Activated CD4-positive, alpha-beta T cell treated with anti-CD3 and anti-CD28 coated beads, Interleukin-2, amount 50 U/mL, for 4 hours (primary cell): ENCODE measurements around the gene TSC22D4.

ENCODE experiments used
- DNase-seq, 2 experiments: peaks; one replicate each; pipeline ENCODE4 v3.0.0-alpha.2; 2020

Gene TSC22D4

DNA sequence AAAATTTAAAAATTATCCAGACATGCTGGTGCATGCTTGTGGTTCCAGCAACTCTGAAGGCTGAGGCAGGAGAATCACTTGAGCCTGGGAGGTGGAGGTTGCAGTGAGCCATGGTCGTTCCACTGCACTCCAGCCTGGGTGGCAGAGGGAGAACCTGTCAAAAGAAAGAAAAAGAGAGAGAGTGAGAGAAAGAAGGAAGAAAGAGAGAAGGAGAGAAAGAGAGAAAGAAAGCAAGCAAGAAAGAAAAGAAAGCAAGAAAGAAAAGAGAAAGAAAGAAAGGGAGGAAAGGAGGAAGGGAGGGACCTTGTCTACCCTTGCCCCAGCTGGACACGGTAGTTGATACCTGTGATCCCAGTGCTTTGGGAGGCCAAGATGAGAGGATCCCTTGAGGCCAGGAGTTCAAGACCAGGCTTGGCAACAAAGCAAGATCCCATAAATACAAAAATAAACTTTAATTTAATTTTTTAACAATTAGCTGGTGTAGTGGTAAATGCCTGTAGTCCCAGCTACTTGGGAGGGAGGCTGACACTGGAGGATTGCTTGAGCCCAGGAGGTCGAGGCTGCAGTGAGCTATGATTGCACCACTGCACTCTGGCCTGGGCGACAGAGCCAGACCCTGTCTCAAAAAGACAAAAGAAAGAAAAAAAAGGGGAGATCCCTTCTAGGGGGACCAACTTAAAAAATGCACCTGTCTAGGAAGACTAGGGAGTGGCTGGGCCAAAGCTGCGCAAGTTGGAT lies 13.9 kb upstream of the TSC22D4 start:
- no peak for DNase-seq

DNA sequence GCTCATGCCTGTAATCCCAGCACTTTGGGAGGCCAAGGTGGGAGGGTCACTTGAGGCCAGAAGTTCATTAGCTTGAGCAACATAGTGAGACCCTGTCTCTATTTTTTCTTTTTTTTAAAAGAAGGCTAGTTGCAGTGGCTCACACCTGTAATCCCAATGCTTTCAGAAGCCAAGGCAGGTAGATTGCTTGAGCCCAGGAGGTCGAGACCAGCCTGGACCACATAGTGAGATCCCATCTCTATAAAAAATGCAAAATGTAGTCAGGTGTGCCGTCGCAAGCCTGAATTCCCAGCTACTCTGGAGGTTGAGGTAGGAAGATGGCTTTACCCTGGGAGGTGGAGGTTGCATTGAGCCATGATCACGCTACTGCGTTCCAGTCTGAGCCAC lies 12.2 kb upstream of the TSC22D4 start:
- no peak for DNase-seq

DNA sequence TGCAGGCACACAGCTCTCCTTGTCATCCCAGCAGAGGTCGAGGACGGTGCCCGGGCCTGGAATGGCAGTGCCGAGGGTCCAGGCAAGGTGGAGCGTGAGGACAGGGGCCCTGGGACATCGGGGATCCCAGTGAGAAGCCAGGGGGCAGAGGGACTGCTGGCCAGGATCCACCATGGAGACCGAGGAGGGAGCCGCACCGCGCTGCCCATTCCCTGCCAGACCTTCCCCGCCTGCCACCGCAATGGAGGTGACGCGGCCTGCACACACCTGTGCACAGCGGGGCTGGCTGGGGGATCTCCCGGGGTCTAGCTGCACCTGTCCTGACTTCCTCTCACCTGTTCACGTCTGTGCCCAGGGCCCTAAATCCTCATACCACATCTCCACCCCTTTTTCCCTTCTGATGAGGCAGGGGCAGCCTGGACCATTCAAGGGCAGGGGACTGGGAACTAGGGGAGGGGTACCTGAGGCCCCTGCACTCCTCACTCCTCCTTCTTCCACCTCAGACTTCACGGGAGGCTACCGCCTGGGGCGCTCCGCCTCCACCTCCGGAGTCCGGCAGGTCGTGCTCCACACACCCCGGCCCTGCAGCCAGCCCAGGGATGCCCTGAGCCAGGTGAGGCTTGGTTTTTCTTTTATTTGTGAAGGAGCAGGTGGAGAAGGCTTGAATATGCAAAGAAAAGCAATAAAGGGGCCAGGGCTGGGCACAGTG lies 11.6 kb upstream of the TSC22D4 start:
- DNase-seq: no peak

DNA sequence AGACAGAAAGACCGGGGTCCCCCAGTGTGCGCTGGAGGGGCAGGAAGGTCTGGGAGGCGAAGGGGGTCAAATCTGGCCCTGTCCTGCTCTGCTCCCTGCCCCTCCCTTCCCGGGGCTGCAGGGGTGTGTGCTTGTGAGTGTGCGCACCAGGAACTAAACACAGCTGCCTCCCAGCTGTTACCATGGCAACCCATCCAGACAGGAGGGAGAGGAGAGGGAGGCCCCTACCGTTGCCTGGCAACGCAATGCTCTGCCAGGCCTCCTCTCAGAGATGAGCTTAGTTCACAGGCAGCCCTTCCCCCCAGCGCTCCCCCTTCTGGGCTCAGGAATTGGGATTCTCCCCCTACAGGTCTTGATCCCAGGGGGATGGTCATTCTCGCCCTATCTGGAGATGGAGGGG lies 10.8 kb upstream of the TSC22D4 start:
- no peak for DNase-seq

DNA sequence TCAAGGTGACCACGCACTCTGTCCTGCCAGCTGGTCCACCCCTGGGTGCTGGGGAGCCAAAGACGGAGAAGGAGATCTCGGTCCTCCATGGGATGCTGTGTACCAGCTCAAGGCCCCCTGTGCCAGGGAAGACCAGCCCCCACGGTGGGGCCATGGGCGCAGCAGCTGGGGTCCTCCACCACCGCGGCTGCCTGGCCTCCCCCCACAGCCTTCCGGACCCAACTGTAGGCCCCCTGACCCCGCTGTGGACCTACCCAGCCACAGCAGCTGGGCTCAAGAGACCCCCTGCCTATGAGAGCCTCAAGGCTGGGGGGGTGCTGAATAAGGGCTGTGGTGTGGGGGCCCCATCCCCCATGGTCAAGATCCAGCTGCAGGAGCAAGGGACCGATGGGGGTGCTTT lies 10.1 kb upstream of the TSC22D4 start:
- DNase-seq: no peak

DNA sequence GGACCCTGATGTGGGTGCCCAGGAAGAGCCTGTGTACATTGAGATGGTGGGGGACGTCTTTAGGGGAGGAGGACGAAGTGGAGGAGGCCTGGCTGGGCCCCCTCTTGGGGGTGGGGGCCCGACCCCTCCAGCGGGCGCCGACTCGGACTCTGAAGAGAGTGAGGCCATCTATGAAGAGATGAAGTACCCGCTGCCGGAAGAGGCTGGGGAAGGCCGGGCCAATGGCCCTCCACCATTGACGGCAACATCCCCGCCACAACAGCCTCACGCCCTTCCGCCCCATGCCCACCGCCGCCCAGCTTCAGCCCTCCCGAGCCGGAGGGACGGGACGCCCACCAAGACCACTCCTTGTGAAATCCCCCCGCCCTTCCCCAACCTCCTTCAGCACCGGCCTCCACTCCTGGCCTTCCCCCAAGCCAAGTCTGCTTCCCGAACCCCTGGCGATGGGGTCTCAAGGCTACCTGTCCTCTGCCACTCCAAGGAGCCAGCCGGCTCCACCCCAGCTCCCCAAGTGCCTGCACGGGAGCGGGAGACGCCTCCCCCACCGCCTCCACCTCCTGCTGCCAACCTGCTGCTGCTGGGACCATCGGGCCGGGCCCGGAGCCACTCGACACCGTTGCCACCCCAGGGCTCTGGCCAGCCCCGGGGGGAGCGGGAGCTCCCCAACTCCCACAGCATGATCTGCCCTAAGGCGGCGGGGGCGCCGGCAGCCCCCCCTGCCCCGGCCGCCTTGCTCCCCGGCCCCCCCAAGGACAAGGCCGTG lies 9.5 kb upstream of the TSC22D4 start:
- no peak for DNase-seq

DNA sequence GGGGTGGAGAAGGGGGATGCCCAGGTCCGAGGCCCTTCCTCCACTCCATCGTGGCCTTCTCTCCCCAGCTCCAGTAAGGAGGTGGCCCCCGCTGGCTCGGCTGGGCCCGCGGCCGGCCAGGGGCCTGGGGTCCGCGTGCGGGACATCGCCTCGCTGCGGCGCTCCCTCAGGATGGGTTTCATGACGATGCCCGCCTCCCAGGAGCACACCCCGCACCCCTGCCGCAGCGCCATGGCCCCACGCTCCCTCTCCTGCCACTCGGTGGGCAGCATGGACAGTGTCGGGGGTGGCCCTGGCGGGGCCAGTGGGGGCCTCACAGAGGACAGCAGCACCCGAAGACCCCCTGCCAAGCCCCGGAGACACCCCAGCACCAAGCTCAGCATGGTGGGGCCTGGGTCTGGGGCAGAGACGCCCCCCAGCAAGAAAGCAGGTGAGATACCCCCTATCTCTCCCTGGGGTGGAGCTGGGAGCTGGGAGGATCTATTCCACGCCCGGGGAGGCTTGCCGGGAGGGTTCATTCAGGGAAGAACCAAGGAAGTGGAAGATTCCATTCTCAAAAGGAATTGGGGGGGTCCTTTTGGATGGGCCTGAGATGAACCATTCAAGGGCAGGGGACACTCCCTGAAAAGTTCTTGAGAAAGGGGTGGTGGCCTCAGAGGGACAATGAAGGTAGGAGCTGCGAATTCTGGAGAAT lies 7.9 kb upstream of the TSC22D4 start:
- DNase-seq: no peak

DNA sequence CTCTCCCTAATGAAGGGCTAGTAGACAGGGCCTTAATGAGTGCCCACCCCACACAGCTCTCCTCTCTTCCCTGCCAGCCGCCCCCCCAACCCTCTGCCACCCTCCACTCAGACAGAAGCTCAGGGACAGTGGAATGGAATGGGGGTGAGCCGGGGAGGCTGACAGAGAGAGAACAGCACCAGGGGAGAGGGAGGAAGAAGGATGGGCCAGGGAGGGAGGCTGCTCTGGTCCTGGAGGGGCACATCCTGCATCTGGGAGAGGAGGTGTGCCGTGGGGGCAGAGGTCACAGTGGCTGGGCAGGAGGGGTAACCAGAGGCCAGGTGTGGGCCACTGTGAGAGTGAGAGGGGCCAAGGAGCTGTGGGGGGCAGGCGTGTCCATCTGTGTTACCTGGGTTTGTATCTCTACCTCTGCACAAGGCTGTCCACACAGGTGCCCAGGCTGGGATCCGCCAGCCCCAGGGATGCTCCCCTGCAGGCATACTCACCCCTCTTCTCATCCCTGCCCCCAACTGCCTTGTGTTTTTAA lies 7.2 kb upstream of the TSC22D4 start:
- no peak for DNase-seq

DNA sequence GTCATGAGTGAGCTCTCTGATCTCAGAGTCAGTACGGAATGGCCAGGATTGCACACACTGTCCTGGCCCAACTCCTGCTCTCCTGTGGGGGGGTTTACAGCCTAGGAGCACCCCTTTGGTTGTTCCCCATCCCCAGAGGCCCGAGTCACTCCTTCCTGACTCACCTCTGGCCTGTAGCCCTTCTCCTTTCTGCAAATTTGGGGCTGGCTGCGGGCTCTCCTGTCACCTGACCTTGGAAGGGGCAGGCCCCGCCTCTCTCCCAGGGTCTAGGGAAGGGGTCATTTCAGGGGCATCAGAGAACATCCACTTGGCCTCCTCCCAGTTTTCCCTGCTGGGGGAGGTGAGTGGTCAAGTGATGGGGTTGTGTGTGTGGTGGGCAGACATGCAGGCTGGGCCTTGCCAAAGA lies 6.5 kb upstream of the TSC22D4 start:
- DNase-seq: no peak

DNA sequence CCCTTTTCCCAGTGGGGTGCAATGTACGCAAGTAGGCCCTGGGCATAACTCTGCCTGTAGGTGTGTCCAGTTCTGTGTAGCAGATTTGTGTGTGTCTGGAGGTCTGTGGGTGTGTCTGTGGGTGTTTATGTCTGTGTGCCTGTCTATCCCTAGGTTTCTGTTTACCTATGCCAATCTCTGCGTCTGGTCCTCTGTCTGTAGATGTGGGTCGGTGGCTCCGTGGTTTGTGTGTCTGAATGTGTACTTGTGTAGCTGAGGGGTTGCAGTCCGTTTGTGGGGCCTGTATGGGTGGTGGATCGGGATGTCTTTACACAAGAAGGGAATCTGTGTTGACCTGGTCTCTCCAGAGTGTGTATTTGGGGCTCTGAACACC lies 5.6 kb upstream of the TSC22D4 start:
- DNase-seq: no peak

DNA sequence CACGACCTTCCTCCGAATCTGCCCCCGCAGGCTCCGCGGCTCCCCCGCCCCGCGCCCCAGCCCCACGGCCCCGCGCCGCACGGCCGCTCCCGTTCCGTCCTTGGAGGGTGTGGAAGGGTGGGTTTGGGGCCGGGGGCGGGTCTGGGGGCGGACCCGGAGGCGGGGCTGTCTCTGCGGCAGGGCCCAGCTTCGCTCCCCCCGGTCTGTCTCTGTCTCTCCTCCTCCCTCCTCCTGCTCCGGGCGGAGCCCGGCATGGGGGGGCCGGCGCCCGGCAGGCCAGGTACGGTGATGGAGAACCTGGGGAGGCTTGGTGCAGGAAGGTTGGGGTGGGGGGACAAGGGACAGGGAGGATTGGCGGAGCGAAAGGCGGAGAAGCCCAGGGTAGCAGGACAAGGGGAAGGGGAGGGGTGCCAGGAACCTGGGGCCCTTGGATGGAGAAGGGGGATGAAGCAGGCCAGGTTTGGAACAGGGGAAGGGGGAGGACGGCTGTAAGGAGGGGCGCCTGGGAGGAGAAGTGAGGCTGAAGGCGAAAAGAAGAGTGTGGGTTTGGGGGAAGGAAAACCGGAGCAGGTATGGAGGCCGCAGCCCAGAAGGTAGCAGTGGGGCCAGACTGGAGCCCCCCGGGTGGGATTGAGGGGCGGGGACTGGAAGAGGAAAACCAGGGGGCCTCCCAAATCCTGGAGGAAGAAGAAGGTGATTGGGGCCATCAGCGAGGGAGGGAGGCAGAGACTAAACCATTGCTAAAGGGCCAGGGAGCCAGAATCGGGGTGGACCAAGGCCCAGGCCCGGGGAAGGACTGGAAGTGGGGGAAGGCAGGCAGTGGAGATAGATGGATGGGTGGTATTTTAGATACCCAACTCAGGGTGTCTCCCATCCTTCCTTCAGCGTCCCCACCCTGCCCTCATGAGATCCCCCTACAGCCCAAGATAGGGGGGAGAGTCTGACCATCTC lies 5.0 kb upstream of the TSC22D4 start, which contains the start of gene NYAP1:
NYAP1 (plus strand) TSS at position 206 of the 951 bp plus-strand sequence. CDS start 1,385 bp downstream, outside the sequence.
- DNase-seq: peak; percentile 38 to 42

DNA sequence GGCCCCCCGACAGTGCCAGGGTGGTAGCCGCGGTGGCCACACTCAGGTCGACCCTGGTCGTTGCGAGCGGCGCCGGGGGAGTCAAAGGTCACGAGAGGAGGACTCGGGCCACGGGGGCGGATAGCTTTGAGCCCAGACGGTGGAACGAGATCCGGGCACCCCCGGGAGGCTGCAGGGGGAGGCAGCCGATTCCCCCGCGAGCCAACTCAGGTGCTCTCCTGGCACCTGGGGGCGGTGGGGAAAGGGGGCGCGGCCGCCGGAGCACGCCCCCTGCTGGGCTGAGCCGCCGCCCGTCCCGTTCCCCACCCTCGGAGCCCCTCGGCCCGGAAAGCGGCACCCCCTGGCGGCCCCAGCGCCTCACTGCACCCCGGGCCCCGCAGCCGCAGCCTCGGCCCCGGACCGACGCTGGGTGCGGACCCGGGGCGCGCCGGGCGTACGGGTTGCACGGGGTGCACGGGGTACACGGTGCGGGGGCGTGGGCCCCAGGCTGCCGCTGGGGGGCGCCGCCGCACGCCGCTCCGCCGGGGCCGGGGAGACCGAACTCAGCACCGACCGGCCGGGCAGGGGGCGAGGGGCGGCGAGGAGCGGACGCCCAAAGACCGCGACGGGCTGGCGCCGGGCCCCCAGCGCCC lies 4.2 kb upstream of the TSC22D4 start:
- peak; percentile 73 to 75 for DNase-seq

DNA sequence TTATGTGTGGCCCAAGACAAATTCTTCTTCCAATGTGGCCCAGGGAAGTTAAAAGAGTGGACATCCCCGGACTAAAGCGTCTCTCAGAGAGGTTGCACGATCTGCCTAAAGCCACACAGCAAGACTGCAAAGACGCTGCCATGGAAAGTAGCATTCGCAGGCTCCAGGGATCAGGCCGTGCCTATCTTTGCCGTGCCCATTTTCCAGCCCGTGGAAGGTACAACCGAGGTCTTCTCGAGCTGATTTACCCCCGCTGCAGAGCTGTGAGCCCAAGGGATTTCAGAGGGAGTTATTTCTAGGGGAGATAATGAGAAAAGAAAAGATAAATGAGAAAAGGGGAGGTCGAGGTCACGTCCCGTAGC lies 3.7 kb upstream of the TSC22D4 start:
- DNase-seq: no peak

DNA sequence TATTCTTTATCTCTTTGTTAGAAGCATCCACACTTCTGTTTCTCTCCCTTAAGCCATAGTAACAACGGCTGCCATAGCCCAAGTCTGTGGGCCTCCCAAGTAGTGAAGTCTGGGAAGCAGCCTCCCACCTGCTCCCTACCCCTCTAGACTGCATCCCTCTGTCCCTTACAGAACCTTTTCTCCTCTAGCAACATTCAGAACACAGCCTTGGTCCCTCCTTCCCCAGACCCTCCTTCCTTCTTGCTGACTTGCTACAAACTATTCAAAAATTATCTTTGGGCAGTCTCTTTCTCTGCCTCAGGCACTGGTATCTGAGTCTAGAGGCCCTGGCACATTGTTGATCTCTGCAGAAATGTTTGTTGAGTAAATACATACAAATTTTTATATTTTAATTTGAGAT lies 2.5 kb upstream of the TSC22D4 start:
- DNase-seq: no peak

DNA sequence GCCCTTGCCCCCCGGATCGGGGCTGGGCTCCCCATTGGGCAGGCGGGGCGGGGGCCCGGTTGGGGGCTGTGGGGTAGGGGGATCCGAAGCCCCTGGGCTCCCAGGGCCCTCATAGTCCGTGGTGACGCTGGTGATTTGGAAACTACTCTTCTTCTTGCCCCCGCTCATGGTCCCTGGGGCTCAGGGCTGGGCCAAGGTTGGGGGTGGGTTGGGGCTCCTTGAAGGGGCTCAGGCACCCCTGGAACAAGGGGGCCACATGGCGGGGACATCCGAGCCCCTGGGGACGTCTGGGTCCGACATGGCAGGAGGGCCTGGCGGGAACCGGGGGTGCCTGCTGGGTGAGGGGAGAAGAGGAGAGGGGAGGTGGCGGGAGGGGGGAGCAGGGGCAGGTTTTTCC lies 1.1 kb downstream of the TSC22D4 start:
- no peak for DNase-seq

DNA sequence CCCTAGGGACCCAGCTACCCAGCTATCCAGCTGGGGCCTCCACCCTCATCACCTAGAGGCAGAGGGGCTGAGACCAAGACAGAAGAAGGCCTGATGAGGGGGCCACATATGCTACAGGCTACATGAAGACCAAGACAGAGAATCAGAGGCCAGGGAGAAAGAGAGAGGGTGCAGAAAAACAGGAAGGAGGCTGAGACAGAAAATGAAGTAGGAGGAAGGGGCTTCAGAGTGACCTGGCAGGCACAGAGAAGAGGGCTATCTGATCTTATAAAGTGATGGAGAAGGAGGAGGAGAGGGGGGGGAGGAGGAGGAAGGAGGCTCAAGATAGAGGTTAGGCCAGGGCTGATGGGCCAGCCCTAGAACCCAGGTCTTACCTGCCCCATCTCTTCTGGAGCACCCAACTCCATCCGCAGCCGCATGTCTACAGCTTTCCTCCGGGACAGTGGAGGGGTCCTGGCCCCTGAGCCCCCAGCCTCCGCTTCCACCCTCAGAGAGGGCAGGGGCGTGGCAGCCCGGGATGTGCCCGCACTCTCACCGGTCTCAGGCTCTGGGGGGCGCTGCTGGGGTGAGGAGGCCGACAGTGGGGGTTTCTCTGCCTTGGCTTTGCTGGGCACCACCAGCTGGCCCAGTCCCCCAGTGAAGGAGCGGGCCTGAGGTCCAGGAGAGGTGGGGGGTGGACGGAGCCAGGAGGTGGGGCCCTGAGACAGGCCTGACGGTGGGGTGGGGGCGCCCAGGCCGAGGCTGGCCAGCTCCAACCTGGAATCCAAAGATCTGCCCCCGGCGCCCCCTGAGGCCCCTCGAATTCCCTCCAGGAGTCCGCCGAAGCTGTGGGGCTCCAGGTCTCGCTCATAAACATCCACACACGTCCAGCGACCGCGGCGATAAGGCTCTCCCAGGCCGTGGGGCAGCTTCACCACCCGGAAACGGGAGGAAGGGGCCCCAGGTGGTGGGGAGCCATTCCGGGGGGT lies 1.8 kb downstream of the TSC22D4 start:
- no peak for DNase-seq

DNA sequence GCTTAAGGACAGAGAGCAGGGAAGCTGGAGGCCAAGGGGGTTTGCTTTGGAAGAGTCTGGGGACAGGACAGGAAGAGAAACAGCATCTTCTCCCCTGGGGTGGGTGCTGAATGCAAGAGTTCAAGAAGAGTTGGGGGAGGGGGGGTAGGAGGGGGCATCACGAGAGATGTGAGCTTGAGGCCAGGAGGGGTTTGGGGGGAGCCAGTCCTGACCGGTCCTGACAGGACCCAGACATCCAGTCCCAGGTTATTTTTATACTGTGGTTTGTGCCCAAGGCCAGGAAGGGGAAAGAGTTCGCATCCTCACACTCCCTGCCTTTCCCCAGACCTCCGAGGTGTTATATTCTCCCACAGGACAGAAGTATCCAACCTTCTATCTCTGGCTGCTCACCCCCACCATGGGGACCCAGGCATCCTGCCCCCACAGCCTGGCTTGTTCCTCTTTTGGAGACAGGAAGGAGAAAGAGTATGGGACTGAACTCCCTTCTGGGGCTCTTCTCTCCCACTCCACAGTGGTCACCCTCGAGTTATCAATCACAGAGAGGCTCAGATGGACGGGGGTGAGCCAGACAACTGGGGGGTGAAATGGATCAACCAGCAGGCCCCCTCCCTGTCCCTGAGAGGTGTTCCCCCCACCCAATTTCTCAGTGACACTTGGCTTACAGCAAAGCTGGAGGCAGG lies 2.8 kb downstream of the TSC22D4 start:
- no peak for DNase-seq

DNA sequence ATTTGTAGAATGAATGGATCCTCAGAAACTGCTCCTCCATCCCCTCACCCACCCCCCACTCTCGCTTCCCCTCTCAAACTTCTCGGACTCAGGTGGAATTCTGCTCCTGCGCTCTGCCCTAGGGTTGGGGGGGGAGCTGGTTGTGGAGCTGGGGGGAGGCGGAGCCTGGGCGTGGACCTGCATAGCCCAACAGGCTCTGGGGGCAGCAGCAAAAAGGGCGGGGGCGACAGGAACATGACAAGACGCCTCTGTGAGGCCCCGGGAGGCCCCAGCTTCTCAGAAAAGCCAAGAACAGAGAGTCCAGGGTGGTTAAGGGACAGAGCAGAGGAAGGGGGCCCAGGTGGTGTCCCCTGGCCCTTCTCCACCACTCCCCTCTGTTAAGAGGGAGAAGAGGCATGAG lies 3.5 kb downstream of the TSC22D4 start:
- no peak for DNase-seq

DNA sequence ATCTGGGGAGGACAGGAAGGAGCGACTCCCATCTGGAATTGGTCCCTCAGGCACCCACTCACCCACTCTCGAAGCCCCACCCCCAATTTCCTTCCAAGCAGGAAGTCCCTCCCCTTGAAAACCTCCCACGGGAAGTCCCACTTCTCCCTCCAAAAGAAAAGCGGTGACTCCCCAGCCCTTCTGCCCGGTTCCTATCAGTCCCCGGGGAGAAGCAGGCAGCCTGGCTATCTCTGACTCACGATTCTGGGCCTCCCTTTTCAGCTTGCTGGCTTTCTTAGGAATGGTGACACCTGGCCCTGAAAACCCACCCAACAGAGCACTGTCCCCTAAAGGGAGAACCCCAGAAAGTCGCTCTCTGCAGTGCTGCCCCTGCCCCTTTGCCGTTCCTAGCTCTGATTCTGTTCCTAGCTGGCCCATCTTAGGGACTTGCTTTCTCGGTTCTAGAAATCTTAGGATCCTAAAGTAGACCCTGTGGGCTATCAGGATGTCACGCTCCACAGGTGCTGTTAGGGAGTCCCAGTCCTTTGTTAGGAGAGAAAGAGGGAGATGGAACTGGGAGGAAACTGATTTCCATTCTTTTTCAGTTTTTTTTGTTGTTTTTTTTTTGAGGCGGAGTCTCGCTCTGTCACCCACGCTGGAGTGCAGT lies 6.0 kb downstream of the TSC22D4 start:
- no peak for DNase-seq
